Measurements from ENCODE around the gene STK16.

The STK16 gene

DNA sequence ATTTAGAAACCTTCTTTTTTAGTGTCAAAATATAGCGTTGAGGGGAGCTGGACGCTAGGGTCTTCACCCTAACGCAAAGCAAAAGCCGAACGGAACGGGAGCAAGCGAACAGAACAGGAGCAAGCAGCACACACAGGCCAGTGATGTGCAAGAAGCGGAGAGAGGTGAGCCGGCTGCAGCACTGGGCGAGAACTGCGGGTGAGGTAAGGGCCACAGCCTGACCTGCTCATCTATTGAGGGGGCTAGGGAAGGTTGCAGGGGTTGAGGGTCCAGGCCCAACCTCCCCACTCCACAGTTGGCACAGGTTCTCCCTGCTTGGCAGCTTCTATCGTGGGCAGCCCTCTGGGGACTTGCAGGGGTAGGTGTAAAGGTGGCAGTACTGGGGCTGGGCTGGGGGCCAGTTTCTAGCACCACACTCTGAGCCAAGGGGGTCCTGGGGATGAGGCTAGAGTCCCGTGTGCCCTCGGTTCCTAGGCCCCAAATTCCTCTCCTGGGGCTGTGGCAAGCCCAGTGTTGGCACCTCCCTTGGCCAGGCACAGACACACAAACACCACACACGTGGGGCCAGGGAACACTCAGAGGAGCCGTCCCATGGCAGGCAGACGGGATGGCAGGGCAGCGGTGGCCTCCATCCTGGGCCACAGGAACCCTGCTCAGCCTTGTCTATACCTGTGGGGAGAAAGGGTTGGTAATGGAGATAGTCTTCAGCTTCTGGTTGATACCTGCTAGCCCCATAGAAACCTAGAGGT lies 25.3 kb upstream of the STK16 start:
- H3K9ac ChIP-seq (ENCODE audit: low read length) = no peak overlapping the region
- no peaks in the 10 kb centered on the region for H3K4me1 ChIP-seq (ENCODE audit: low read length)
- no peak overlapping the region for H3K27ac ChIP-seq (ENCODE audit: low read length)
- H2AFZ ChIP-seq (ENCODE audit: low read depth, low read length) = no peak overlapping the region
- no peak overlapping the region for H3K4me2 ChIP-seq (ENCODE audit: low read length)
- no peaks in the 10 kb centered on the region for H3K9me3 ChIP-seq (ENCODE audit: insufficient read depth, low read length)
- no peaks in the 10 kb centered on the region for H3K79me2 ChIP-seq (ENCODE audit: low read length)
- H3K4me3 ChIP-seq (ENCODE audit: low read length) = no peak overlapping the region
- no peaks in the 10 kb centered on the region for H3K27me3 ChIP-seq (ENCODE audit: low read depth, low read length)
- peaks cover 3% of the 10 kb centered on the region for H3K36me3 ChIP-seq (replicated peaks; ENCODE audit: low read depth, low read length)
- no peak for TF ChIP-seq EZH2phosphoT487 (IDR thresholded peaks at IDR 0.05; ENCODE audit: low read depth)
- TF ChIP-seq, protein P1, sequence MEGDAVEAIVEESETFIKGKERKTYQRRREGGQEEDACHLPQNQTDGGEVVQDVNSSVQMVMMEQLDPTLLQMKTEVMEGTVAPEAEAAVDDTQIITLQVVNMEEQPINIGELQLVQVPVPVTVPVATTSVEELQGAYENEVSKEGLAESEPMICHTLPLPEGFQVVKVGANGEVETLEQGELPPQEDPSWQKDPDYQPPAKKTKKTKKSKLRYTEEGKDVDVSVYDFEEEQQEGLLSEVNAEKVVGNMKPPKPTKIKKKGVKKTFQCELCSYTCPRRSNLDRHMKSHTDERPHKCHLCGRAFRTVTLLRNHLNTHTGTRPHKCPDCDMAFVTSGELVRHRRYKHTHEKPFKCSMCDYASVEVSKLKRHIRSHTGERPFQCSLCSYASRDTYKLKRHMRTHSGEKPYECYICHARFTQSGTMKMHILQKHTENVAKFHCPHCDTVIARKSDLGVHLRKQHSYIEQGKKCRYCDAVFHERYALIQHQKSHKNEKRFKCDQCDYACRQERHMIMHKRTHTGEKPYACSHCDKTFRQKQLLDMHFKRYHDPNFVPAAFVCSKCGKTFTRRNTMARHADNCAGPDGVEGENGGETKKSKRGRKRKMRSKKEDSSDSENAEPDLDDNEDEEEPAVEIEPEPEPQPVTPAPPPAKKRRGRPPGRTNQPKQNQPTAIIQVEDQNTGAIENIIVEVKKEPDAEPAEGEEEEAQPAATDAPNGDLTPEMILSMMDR (IDR thresholded peaks at IDR 0.05; ENCODE audit: low read depth, low read length) = no peak
- no peaks in the 10 kb centered on the region for H4K20me1 ChIP-seq (ENCODE audit: insufficient read depth, low read length)

DNA sequence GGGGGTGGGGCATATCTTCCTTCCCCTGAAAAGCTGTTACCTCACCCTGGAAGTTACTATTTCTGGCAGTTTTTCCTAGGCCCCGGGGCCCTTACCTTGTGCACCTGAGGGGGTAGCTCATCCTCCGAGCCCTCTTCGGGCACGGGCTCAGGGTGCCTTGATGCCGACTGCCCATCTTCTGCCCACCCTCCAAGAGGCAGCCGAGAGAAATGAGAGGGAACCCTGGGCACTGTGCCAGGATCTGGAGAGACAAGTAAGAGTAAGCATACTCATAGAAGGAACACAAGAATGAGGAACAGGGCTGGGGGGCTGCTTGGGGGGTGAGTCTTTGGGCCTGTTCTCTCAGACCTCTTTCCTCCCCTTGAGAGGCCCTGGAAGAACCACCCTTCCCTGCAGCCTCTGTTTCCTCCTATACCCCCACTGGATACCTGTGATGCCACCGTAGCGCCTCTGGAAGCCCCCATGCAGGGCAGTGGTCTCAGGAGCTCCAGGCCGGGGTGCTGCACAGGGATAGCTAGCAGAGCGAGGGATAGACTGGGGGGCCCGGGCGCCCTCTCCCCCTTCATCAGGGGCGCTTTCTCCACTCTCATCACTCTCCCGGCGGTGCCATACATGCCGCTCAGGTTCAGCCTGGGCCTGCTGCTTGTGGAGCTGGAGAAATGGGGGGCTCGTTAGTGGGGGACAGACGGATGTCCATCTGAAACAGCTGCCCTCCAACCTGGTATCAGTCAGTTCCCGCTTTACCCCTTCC lies 24.5 kb upstream of the STK16 start:
- Histone ChIP-seq H3K4me1 (ENCODE audit: low read length) (no peaks in the 10 kb centered on the region), H3K36me3 (replicated peaks; ENCODE audit: low read depth, low read length) (peaks cover 3% of the 10 kb centered on the region)

GRCh38 chr2:219221957-219222518 lies 23.2 kb upstream of the STK16 start:
- Histone ChIP-seq H3K9ac (ENCODE audit: low read length) (no peak overlapping the region), H3K27ac (ENCODE audit: low read length) (no peak overlapping the region), H3K9me3 (ENCODE audit: insufficient read depth, low read length) (no peaks in the 10 kb centered on the region), H4K20me1 (ENCODE audit: insufficient read depth, low read length) (no peaks in the 10 kb centered on the region), H3K79me2 (ENCODE audit: low read length) (no peaks in the 10 kb centered on the region), H3K4me2 (ENCODE audit: low read length) (no peak overlapping the region), H2AFZ (ENCODE audit: low read depth, low read length) (no peak overlapping the region), H3K4me3 (ENCODE audit: low read length) (no peak overlapping the region), H3K4me1 (ENCODE audit: low read length) (no peaks in the 10 kb centered on the region), H3K36me3 (replicated peaks; ENCODE audit: low read depth, low read length) (peaks cover 3% of the 10 kb centered on the region), H3K27me3 (ENCODE audit: low read depth, low read length) (no peaks in the 10 kb centered on the region)
- TF ChIP-seq EZH2phosphoT487 (IDR thresholded peaks at IDR 0.05; ENCODE audit: low read depth) = no peak
- TF ChIP-seq, protein P1 (IDR thresholded peaks at IDR 0.05; ENCODE audit: low read depth, low read length) = no peak

More for the DNA sequence above, 24.5 kb upstream of the STK16 start:
- Histone ChIP-seq H3K79me2 (ENCODE audit: low read length) (no peaks in the 10 kb centered on the region), H4K20me1 (ENCODE audit: insufficient read depth, low read length) (no peaks in the 10 kb centered on the region), H3K9ac (ENCODE audit: low read length) (no peak overlapping the region), H3K27me3 (ENCODE audit: low read depth, low read length) (no peaks in the 10 kb centered on the region), H3K9me3 (ENCODE audit: insufficient read depth, low read length) (no peaks in the 10 kb centered on the region), H3K4me3 (ENCODE audit: low read length) (no peak overlapping the region), H2AFZ (ENCODE audit: low read depth, low read length) (no peak overlapping the region), H3K4me2 (ENCODE audit: low read length) (no peak overlapping the region), H3K27ac (ENCODE audit: low read length) (no peak overlapping the region)
- TF ChIP-seq EZH2phosphoT487 (IDR thresholded peaks at IDR 0.05; ENCODE audit: low read depth) = no peak
- TF ChIP-seq, protein P1 (IDR thresholded peaks at IDR 0.05; ENCODE audit: low read depth, low read length) = no peak
